ENCODE results near the gene MRAS.

The MRAS gene

DNA sequence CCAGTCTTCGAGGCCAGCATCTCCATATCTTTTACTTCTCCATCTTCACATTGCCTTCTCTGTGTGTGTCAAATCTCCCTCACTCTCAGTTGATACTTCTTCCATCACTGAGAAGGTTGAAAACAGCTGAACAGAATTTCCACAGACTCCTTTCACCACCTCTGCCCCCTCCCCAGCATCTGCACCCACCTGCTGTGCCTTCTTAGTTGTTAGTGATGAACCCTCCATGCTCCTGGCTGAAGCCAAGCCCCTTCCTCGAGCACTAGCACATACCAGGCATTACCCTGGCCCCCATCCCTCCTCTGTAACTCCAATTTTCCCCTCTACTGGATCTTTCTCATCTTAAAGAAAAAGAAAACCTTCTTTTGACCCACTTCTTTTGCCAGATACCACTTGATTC lies 58.2 kb downstream of the MRAS start:
- TF ChIP-seq CREB1 (IDR thresholded peaks at IDR 0.05; ENCODE audit: low read depth) (no peak), EGR1 (IDR thresholded peaks at IDR 0.05) (no peak), FOXM1 (IDR thresholded peaks at IDR 0.05; ENCODE audit: borderline replicate concordance, low read depth) (no peak), TEAD4 (IDR thresholded peaks at IDR 0.05) (no peak), EP300 (IDR thresholded peaks at IDR 0.05; ENCODE audit: borderline replicate concordance) (no peak), ZBTB7A (IDR thresholded peaks at IDR 0.05; ENCODE audit: low read depth) (no peak)
- TF ChIP-seq, protein P1, sequence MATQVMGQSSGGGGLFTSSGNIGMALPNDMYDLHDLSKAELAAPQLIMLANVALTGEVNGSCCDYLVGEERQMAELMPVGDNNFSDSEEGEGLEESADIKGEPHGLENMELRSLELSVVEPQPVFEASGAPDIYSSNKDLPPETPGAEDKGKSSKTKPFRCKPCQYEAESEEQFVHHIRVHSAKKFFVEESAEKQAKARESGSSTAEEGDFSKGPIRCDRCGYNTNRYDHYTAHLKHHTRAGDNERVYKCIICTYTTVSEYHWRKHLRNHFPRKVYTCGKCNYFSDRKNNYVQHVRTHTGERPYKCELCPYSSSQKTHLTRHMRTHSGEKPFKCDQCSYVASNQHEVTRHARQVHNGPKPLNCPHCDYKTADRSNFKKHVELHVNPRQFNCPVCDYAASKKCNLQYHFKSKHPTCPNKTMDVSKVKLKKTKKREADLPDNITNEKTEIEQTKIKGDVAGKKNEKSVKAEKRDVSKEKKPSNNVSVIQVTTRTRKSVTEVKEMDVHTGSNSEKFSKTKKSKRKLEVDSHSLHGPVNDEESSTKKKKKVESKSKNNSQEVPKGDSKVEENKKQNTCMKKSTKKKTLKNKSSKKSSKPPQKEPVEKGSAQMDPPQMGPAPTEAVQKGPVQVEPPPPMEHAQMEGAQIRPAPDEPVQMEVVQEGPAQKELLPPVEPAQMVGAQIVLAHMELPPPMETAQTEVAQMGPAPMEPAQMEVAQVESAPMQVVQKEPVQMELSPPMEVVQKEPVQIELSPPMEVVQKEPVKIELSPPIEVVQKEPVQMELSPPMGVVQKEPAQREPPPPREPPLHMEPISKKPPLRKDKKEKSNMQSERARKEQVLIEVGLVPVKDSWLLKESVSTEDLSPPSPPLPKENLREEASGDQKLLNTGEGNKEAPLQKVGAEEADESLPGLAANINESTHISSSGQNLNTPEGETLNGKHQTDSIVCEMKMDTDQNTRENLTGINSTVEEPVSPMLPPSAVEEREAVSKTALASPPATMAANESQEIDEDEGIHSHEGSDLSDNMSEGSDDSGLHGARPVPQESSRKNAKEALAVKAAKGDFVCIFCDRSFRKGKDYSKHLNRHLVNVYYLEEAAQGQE (IDR thresholded peaks at IDR 0.05; ENCODE audit: low read depth) = no peak

DNA sequence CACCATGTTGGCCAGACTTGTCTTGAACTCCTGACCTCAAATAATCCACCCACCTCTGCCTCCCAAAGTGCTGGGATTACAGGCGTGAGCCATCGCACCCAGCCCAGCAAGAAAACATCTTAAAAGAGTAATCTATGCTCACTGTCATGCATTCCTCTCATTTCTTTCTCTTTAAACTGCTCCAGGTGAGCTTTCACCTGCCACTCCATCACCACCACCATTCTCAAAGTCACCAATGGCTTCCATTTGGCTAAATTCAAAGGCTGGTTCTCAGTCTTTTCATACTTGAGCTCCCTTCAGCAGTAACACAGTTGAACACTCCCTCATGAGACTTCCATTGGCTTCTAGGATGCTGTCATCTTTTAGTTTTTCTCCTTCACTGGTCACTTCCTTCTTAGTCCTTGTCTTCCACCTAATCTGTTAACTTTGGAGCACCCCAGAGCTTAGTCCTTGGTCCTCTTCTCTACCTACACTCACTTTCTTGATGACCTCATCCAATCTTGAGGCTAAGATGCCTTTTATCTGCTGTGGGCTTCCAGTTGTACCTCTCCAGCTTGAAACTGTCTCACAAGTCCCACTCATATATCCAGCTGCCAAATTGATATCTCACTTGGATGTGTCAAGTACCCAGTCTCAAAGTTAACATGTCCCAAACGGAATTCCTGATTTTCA lies 59.0 kb downstream of the MRAS start:
- TF ChIP-seq USF1 (IDR thresholded peaks at IDR 0.05) (no peak), YY1 (IDR thresholded peaks at IDR 0.05; ENCODE audit: low read depth) (no peak), CEBPB (IDR thresholded peaks at IDR 0.05) (no peak), CREB1 (IDR thresholded peaks at IDR 0.05; ENCODE audit: low read depth) (no peak), EP300 (IDR thresholded peaks at IDR 0.05; ENCODE audit: borderline replicate concordance) (no peak)

GRCh38 chr3:138408751-138409570 lies 60.6 kb downstream of the MRAS start:
- TF ChIP-seq CREB1 (IDR thresholded peaks at IDR 0.05; ENCODE audit: low read depth) (no peak), FOXM1 (IDR thresholded peaks at IDR 0.05; ENCODE audit: borderline replicate concordance, low read depth) (no peak), ZBTB7A (IDR thresholded peaks at IDR 0.05; ENCODE audit: low read depth) (no peak), EGR1 (IDR thresholded peaks at IDR 0.05) (no peak), TCF12 (IDR thresholded peaks at IDR 0.05; ENCODE audit: low read depth) (no peak), TEAD4 (IDR thresholded peaks at IDR 0.05) (no peak), YY1 (IDR thresholded peaks at IDR 0.05; ENCODE audit: low read depth) (no peak)
- TF ChIP-seq, protein P1 (IDR thresholded peaks at IDR 0.05; ENCODE audit: low read depth) = no peak

GRCh38 chr3:138412821-138413551 lies 64.6 kb downstream of the MRAS start:
- TF ChIP-seq EP300 (IDR thresholded peaks at IDR 0.05; ENCODE audit: borderline replicate concordance) (no peak), EGR1 (IDR thresholded peaks at IDR 0.05) (no peak), TEAD4 (IDR thresholded peaks at IDR 0.05) (no peak), USF1 (IDR thresholded peaks at IDR 0.05) (no peak), FOXM1 (IDR thresholded peaks at IDR 0.05; ENCODE audit: borderline replicate concordance, low read depth) (no peak), ZBTB7A (IDR thresholded peaks at IDR 0.05; ENCODE audit: low read depth) (no peak), TAF1 (IDR thresholded peaks at IDR 0.05; ENCODE audit: low read depth) (no peak), YY1 (IDR thresholded peaks at IDR 0.05; ENCODE audit: low read depth) (no peak), CREB1 (IDR thresholded peaks at IDR 0.05; ENCODE audit: low read depth) (no peak), TCF12 (IDR thresholded peaks at IDR 0.05; ENCODE audit: low read depth) (no peak), NFIC (IDR thresholded peaks at IDR 0.05) (no peak), RAD21 (IDR thresholded peaks at IDR 0.05; ENCODE audit: low read depth) (no peak), CEBPB (IDR thresholded peaks at IDR 0.05) (no peak)
- TF ChIP-seq, protein P1 (IDR thresholded peaks at IDR 0.05; ENCODE audit: low read depth) = no peak
- TF ChIP-seq, protein P2, sequence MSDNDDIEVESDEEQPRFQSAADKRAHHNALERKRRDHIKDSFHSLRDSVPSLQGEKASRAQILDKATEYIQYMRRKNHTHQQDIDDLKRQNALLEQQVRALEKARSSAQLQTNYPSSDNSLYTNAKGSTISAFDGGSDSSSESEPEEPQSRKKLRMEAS (IDR thresholded peaks at IDR 0.05) = no peak
